Progenitor cell of endocrine pancreas (in vitro differentiated cells): ENCODE measurements around the gene CMTR1. TPM values are rescaled to one million over a fixed set of nuclear protein-coding genes. Genes with fewer than 3 reads are reported as not detected.
"Not testable (repeated sequence)": the region's sequence is repeated elsewhere in the genome, so short reads cannot be mapped to it uniquely, and the experiment has no call there.

ENCODE experiments used
- DNase-seq: peaks from one replicate; pipeline ENCODE4 v3.0.0; 2021; ENCODE audit warnings: low spot score; ENCODE audit not compliant: unreplicated experiment
- H3K27ac Mint-ChIP-seq: 2 replicates; pipeline ENCODE4 v1.8.0; 2021; ENCODE audit warnings: mild to moderate bottlenecking, moderate library complexity, mixed read lengths
- H3K27me3 Mint-ChIP-seq: 2 replicates; pipeline ENCODE4 v1.8.0; 2021; ENCODE audit warnings: mixed read lengths
- H3K36me3 Mint-ChIP-seq: 2 replicates; pipeline ENCODE4 v1.8.0; 2022; ENCODE audit warnings: mixed read lengths; ENCODE audit not compliant: insufficient read depth
- H3K4me1 Mint-ChIP-seq: 2 replicates; pipeline ENCODE4 v1.8.0; 2021; ENCODE audit warnings: low read depth, mixed read lengths
- H3K4me3 Mint-ChIP-seq: 2 replicates; pipeline ENCODE4 v1.8.0; 2021; ENCODE audit warnings: low read depth, mild to moderate bottlenecking, moderate library complexity, mixed read lengths
- H3K9me3 Mint-ChIP-seq: 2 replicates; pipeline ENCODE4 v1.8.0; 2021; ENCODE audit warnings: low read depth, mixed read lengths
- CTCF ChIP-seq: fragments of 200-600 bp; sonication (generic); IDR thresholded peaks from one replicate; pipeline ENCODE4 v1.5.0; 2021; ENCODE audit warnings: antibody characterized with exemption, mild to moderate bottlenecking; ENCODE audit not compliant: unreplicated experiment
- total RNA-seq: library from RNA; stranded (reverse); gene quantifications from 2 replicates; pipeline ENCODE4 v1.2.1, GENCODE V29; 2021

The CMTR1 gene
- total RNA-seq, 1 donor from 2014 or later = 48.0 TPM

- H3K27me3 Mint-ChIP-seq = no peaks in the 10 kb centered on the region
- peak within 1 kb of the TSS; percentile 93 for H3K27ac Mint-ChIP-seq
- peak within 1 kb of the TSS; percentile 96 for H3K4me3 Mint-ChIP-seq
- peaks cover 11% of the 10 kb centered on the region for H3K4me1 Mint-ChIP-seq
- no peak for TF ChIP-seq CTCF
- no peaks in the 10 kb centered on the region for H3K36me3 Mint-ChIP-seq
- H3K9me3 Mint-ChIP-seq = no peaks in the 10 kb centered on the region
- DNase-seq = peak; percentile 94
Measured at GRCh38 chr6:37499433-37500293, 66.6 kb downstream of the CMTR1 start, which contains the start of gene CCDC167. Gene CCDC167, minus strand, starts transcription at chr6:37499893. Its CDS starts 30 bp downstream, at chr6:37499863.

GRCh38 chr6:37500294-37500608, 67.2 kb downstream of the CMTR1 start:
- peak overlapping the region; percentile 93 for H3K27ac Mint-ChIP-seq
- no peak for TF ChIP-seq CTCF
- H3K9me3 Mint-ChIP-seq = no peaks in the 10 kb centered on the region
- no peak for DNase-seq
- H3K27me3 Mint-ChIP-seq = no peaks in the 10 kb centered on the region
- peaks cover 14% of the 10 kb centered on the region for H3K4me1 Mint-ChIP-seq
- no peaks in the 10 kb centered on the region for H3K36me3 Mint-ChIP-seq
- H3K4me3 Mint-ChIP-seq = peak overlapping the region; percentile 96

GRCh38 chr6:37500904-37501303, 67.9 kb downstream of the CMTR1 start:
- H3K27ac Mint-ChIP-seq, H3K27me3 Mint-ChIP-seq, H3K4me3 Mint-ChIP-seq, H3K9me3 Mint-ChIP-seq, DNase-seq, H3K36me3 Mint-ChIP-seq: not testable (repeated sequence)
- peaks cover 15% of the 10 kb centered on the region for H3K4me1 Mint-ChIP-seq

GRCh38 chr6:37501632-37502491, 68.8 kb downstream of the CMTR1 start:
- no peaks in the 10 kb centered on the region for H3K36me3 Mint-ChIP-seq
- no peak for TF ChIP-seq CTCF
- no peak overlapping the region for H3K4me3 Mint-ChIP-seq
- no peak overlapping the region for H3K27ac Mint-ChIP-seq
- peaks cover 15% of the 10 kb centered on the region for H3K4me1 Mint-ChIP-seq
- DNase-seq = no peak
- H3K27me3 Mint-ChIP-seq = peaks cover 1% of the 10 kb centered on the region
- H3K9me3 Mint-ChIP-seq = no peaks in the 10 kb centered on the region

GRCh38 chr6:37502703-37503291, 69.8 kb downstream of the CMTR1 start:
- Mint-ChIP-seq H3K27me3 (peaks cover 2% of the 10 kb centered on the region), H3K9me3 (no peaks in the 10 kb centered on the region), H3K4me1 (peaks cover 17% of the 10 kb centered on the region), H3K4me3 (no peak overlapping the region), H3K36me3 (no peaks in the 10 kb centered on the region), H3K27ac (no peak overlapping the region)
- DNase-seq = no peak
- TF ChIP-seq CTCF = no peak
